ENCODE data around the gene DHPS. TPM values are rescaled to one million over a fixed set of nuclear protein-coding genes. Genes with fewer than 3 reads are reported as not detected.
"Not testable (repeated sequence)": the region's sequence is repeated elsewhere in the genome, so short reads cannot be mapped to it uniquely, and the experiment has no call there.

The DHPS gene
- total and polyA plus RNA-seq, 9 donors = 55.2 to 73.4 (median 63.4) TPM

GRCh38 chr19:12722566-12723380, 41.1 kb upstream of the DHPS start:
- H3K4me1 ChIP-seq (ENCODE audit: control insufficient read depth, insufficient read depth, low read length) = peaks cover 33% of the 10 kb centered on the region
- DNase-seq = peak; percentile 100
- peak overlapping the region; percentile 73 for H3K4me3 ChIP-seq (ENCODE audit: low read length)
- H3K9me3 ChIP-seq (replicated peaks; ENCODE audit: control insufficient read depth, low read depth, low read length) = no peaks in the 10 kb centered on the region
- peaks cover 18% of the 10 kb centered on the region for H3K36me3 ChIP-seq (ENCODE audit: control insufficient read depth, insufficient read depth, low read length)
- WGBS (ENCODE audit: insufficient coverage) = 2% methylated on average over 11 of the region's 32 CpGs
- H3K27me3 ChIP-seq (ENCODE audit: control insufficient read depth, insufficient read depth, low read length) = no peaks in the 10 kb centered on the region
- peak overlapping the region; percentile 96 for H3K27ac ChIP-seq (ENCODE audit: low read length)

- under 1% methylated on average over 52 of the region's 65 CpGs for WGBS (ENCODE audit: insufficient coverage)
- no peaks in the 10 kb centered on the region for H3K27me3 ChIP-seq (ENCODE audit: control insufficient read depth, insufficient read depth, low read length)
- H3K9me3 ChIP-seq (replicated peaks; ENCODE audit: control insufficient read depth, low read depth, low read length) = no peaks in the 10 kb centered on the region
- peaks cover 33% of the 10 kb centered on the region for H3K4me1 ChIP-seq (ENCODE audit: control insufficient read depth, insufficient read depth, low read length)
- peak; percentile 87 for DNase-seq
- H3K36me3 ChIP-seq (ENCODE audit: control insufficient read depth, insufficient read depth, low read length) = peaks cover 24% of the 10 kb centered on the region
- H3K27ac ChIP-seq (ENCODE audit: low read length) = peak overlapping the region; percentile 96
- H3K4me3 ChIP-seq (ENCODE audit: low read length) = peak overlapping the region; percentile 65
These were observed 40.2 kb upstream of the DHPS start for GRCh38 chr19:12721656-12722565.

GRCh38 chr19:12720851-12721655, 39.4 kb upstream of the DHPS start:
- H3K9me3 ChIP-seq (replicated peaks; ENCODE audit: control insufficient read depth, low read depth, low read length) = no peaks in the 10 kb centered on the region
- H3K36me3 ChIP-seq (ENCODE audit: control insufficient read depth, insufficient read depth, low read length) = peaks cover 29% of the 10 kb centered on the region
- H3K4me3 ChIP-seq (ENCODE audit: low read length) = peak overlapping the region; percentile 65
- H3K27me3 ChIP-seq (ENCODE audit: control insufficient read depth, insufficient read depth, low read length) = no peaks in the 10 kb centered on the region
- H3K27ac ChIP-seq (ENCODE audit: low read length) = peak overlapping the region; percentile 96
- peaks cover 33% of the 10 kb centered on the region for H3K4me1 ChIP-seq (ENCODE audit: control insufficient read depth, insufficient read depth, low read length)
- WGBS (ENCODE audit: insufficient coverage) = 5% methylated on average over 59 of the region's 59 CpGs
- peak; percentile 52 for DNase-seq

- no peak for DNase-seq
- peaks cover 33% of the 10 kb centered on the region for H3K4me1 ChIP-seq (ENCODE audit: control insufficient read depth, insufficient read depth, low read length)
- no peaks in the 10 kb centered on the region for H3K9me3 ChIP-seq (replicated peaks; ENCODE audit: control insufficient read depth, low read depth, low read length)
- peaks cover 37% of the 10 kb centered on the region for H3K36me3 ChIP-seq (ENCODE audit: control insufficient read depth, insufficient read depth, low read length)
- WGBS (ENCODE audit: insufficient coverage) = 89% methylated on average over 4 of the region's 10 CpGs
- H3K27ac ChIP-seq (ENCODE audit: low read length) = peak overlapping the region; percentile 96
- no peaks in the 10 kb centered on the region for H3K27me3 ChIP-seq (ENCODE audit: control insufficient read depth, insufficient read depth, low read length)
- peak overlapping the region; percentile 65 for H3K4me3 ChIP-seq (ENCODE audit: low read length)
These were observed 38.6 kb upstream of the DHPS start for GRCh38 chr19:12720296-12720695.

GRCh38 chr19:12715929-12716328, 34.2 kb upstream of the DHPS start:
- Histone ChIP-seq H3K27me3 (ENCODE audit: control insufficient read depth, insufficient read depth, low read length) (no peaks in the 10 kb centered on the region), H3K4me1 (ENCODE audit: control insufficient read depth, insufficient read depth, low read length) (peaks cover 10% of the 10 kb centered on the region), H3K4me3 (ENCODE audit: low read length) (no peak overlapping the region), H3K36me3 (ENCODE audit: control insufficient read depth, insufficient read depth, low read length) (peaks cover 74% of the 10 kb centered on the region), H3K27ac (ENCODE audit: low read length) (no peak overlapping the region), H3K9me3 (replicated peaks; ENCODE audit: control insufficient read depth, low read depth, low read length) (no peaks in the 10 kb centered on the region)
- 100% methylated on average over 1 of the region's 3 CpGs for WGBS (ENCODE audit: insufficient coverage)
- DNase-seq = no peak

GRCh38 chr19:12715102-12715501, 33.4 kb upstream of the DHPS start:
- Histone ChIP-seq H3K27me3 (ENCODE audit: control insufficient read depth, insufficient read depth, low read length) (no peaks in the 10 kb centered on the region), H3K9me3 (replicated peaks; ENCODE audit: control insufficient read depth, low read depth, low read length) (no peaks in the 10 kb centered on the region), H3K4me1 (ENCODE audit: control insufficient read depth, insufficient read depth, low read length) (peaks cover 2% of the 10 kb centered on the region), H3K27ac (ENCODE audit: low read length) (no peak overlapping the region), H3K4me3 (ENCODE audit: low read length) (no peak overlapping the region), H3K36me3 (ENCODE audit: control insufficient read depth, insufficient read depth, low read length) (peaks cover 82% of the 10 kb centered on the region)
- 95% methylated on average over 14 of the region's 15 CpGs for WGBS (ENCODE audit: insufficient coverage)
- DNase-seq = no peak

- H3K4me1 ChIP-seq (ENCODE audit: control insufficient read depth, insufficient read depth, low read length); H3K9me3 ChIP-seq (replicated peaks; ENCODE audit: control insufficient read depth, low read depth, low read length); H3K4me3 ChIP-seq (ENCODE audit: low read length); DNase-seq; H3K27ac ChIP-seq (ENCODE audit: low read length); H3K27me3 ChIP-seq (ENCODE audit: control insufficient read depth, insufficient read depth, low read length): not testable (repeated sequence)
- peaks cover 85% of the 10 kb centered on the region for H3K36me3 ChIP-seq (ENCODE audit: control insufficient read depth, insufficient read depth, low read length)
- no CpG with 5 or more reads among the region's 9 CpGs for WGBS (ENCODE audit: insufficient coverage)
These were observed 31.6 kb upstream of the DHPS start for GRCh38 chr19:12713304-12713703.

GRCh38 chr19:12712077-12712476, 30.4 kb upstream of the DHPS start:
- H3K4me3 ChIP-seq (ENCODE audit: low read length) = not testable (repeated sequence)
- peaks cover 83% of the 10 kb centered on the region for H3K36me3 ChIP-seq (ENCODE audit: control insufficient read depth, insufficient read depth, low read length)

GRCh38 chr19:12711187-12711586, 29.5 kb upstream of the DHPS start:
- no peak overlapping the region for H3K4me3 ChIP-seq (ENCODE audit: low read length)
- H3K36me3 ChIP-seq (ENCODE audit: control insufficient read depth, insufficient read depth, low read length) = peaks cover 86% of the 10 kb centered on the region
- DNase-seq = no peak
- H3K4me1 ChIP-seq (ENCODE audit: control insufficient read depth, insufficient read depth, low read length) = no peaks in the 10 kb centered on the region
- no peaks in the 10 kb centered on the region for H3K27me3 ChIP-seq (ENCODE audit: control insufficient read depth, insufficient read depth, low read length)
- H3K27ac ChIP-seq (ENCODE audit: low read length) = no peak overlapping the region
- no peaks in the 10 kb centered on the region for H3K9me3 ChIP-seq (replicated peaks; ENCODE audit: control insufficient read depth, low read depth, low read length)
- 89% methylated on average over 9 of the region's 17 CpGs for WGBS (ENCODE audit: insufficient coverage)

More at GRCh38 chr19:12712077-12712476, 30.4 kb upstream of the DHPS start:
- H3K9me3 ChIP-seq (replicated peaks; ENCODE audit: control insufficient read depth, low read depth, low read length); H3K27ac ChIP-seq (ENCODE audit: low read length); DNase-seq; H3K27me3 ChIP-seq (ENCODE audit: control insufficient read depth, insufficient read depth, low read length); H3K4me1 ChIP-seq (ENCODE audit: control insufficient read depth, insufficient read depth, low read length): not testable (repeated sequence)
- WGBS (ENCODE audit: insufficient coverage) = 96% methylated on average over 3 of the region's 14 CpGs

All from muscle of leg (tissue), 11 donors.